ENCODE data around the gene SERPINB6. TPM values are rescaled to one million over a fixed set of nuclear protein-coding genes. Genes with fewer than 3 reads are reported as not detected.

The SERPINB6 gene
- polyA plus RNA-seq, 1 of the 3 experiments (the other 2 are of a cell fraction): 102 TPM

GRCh38 chr6:2947445-2947844 is 23.9 kb downstream of the SERPINB6 start:
- H3K4me1 ChIP-seq (ENCODE audit: control insufficient read depth in 1 of 2, insufficient read depth in 2 of 2, low read depth in 1 of 2, low read length in 1 of 2): peaks cover 0 to 2% of the 10 kb centered on the region in 2 experiments; a peak in 1 of 4 replicates
- H4K20me1 ChIP-seq (ENCODE audit: insufficient read depth): no peaks in the 10 kb centered on the region
- H3K9ac ChIP-seq: no peak overlapping the region
- H3K9me2 ChIP-seq: no peaks in the 10 kb centered on the region
- no peaks in the 10 kb centered on the region for H3K9me3 ChIP-seq
- 97% methylated on average over 7 of the region's 7 CpGs for WGBS (ENCODE audit: low lambda C conversion rate)
- H3K27ac ChIP-seq (ENCODE audit: low read depth in 2 of 2, low read length in 1 of 2): no peak overlapping the region
- no peak for TF ChIP-seq TCF12 (IDR thresholded peaks at IDR 0.05)
- no peak for TF ChIP-seq MEF2A (IDR thresholded peaks at IDR 0.05; ENCODE audit: borderline replicate concordance, low read depth)
- TF ChIP-seq, protein P1, sequence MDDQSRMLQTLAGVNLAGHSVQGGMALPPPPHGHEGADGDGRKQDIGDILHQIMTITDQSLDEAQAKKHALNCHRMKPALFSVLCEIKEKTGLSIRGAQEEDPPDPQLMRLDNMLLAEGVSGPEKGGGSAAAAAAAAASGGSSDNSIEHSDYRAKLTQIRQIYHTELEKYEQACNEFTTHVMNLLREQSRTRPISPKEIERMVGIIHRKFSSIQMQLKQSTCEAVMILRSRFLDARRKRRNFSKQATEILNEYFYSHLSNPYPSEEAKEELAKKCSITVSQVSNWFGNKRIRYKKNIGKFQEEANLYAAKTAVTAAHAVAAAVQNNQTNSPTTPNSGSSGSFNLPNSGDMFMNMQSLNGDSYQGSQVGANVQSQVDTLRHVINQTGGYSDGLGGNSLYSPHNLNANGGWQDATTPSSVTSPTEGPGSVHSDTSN (IDR thresholded peaks at IDR 0.05): no peak
- no peak for TF ChIP-seq EZH2phosphoT487 (IDR thresholded peaks at IDR 0.05; ENCODE audit: borderline replicate concordance, low read depth)
- no peak for TF ChIP-seq RFX5 (IDR thresholded peaks at IDR 0.05; ENCODE audit: low read length)
- TF ChIP-seq ELF1 (IDR thresholded peaks at IDR 0.05): no peak
- H3K4me2 ChIP-seq: no peak overlapping the region
- no peak for DNase-seq
- H2AFZ ChIP-seq (ENCODE audit: low read depth): no peak overlapping the region
- CTCF ChIA-PET: interaction anchor here (4.5 kb wide), 1 partner anchor 42 kb away, joined by 30 read pairs; no protein-coding TSS in a partner anchor
- H3K4me3 ChIP-seq (ENCODE audit: low read depth in 2 of 2, low read length in 1 of 2): no peak overlapping the region
- POLR2A ChIA-PET: no interaction called here
- no peaks in the 10 kb centered on the region for H3K27me3 ChIP-seq (ENCODE audit: insufficient read depth)
- H3F3A ChIP-seq (replicated peaks; ENCODE audit: insufficient read depth): peaks cover 8% of the 10 kb centered on the region
- H3K36me3 ChIP-seq (replicated peaks in 1 of 2; ENCODE audit: control insufficient read depth in 1 of 2, insufficient read depth in 2 of 2, low read length in 1 of 2): peaks cover 3 to 20% of the 10 kb centered on the region in 2 experiments
- no peaks in the 10 kb centered on the region for H3K79me2 ChIP-seq (ENCODE audit: insufficient read depth)

DNA sequence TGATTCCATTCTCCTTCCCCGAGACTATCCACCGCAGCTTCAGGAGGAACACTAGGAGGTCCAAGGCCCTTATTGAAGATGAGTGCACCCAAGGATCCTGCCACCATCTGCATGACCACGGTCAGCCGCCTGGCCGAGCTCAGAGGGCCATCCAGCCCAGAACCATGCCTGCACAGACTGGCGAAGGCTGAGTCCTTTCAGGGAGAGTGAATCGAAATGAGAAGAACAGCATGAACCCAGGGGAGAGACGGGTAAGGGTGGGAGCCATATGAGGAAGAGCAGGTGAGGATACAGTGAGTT is 26.3 kb downstream of the SERPINB6 start:
- no peak for DNase-seq
- Histone ChIP-seq H3K27ac (ENCODE audit: low read depth in 2 of 2, low read length in 1 of 2) (no peak overlapping the region), H3K4me2 (no peak overlapping the region), H2AFZ (ENCODE audit: low read depth) (no peak overlapping the region), H3K4me1 (ENCODE audit: control insufficient read depth in 1 of 2, insufficient read depth in 2 of 2, low read depth in 1 of 2, low read length in 1 of 2) (no peaks in the 10 kb centered on the region), H3K9me3 (no peaks in the 10 kb centered on the region), H3K79me2 (ENCODE audit: insufficient read depth) (no peaks in the 10 kb centered on the region), H3F3A (replicated peaks; ENCODE audit: insufficient read depth) (no peaks in the 10 kb centered on the region), H3K27me3 (ENCODE audit: insufficient read depth) (no peaks in the 10 kb centered on the region), H3K9me2 (no peaks in the 10 kb centered on the region), H3K4me3 (ENCODE audit: low read depth in 2 of 2, low read length in 1 of 2) (no peak overlapping the region), H3K9ac (no peak overlapping the region), H3K36me3 (replicated peaks in 1 of 2; ENCODE audit: control insufficient read depth in 1 of 2, insufficient read depth in 2 of 2, low read length in 1 of 2) (peaks cover 2 to 20% of the 10 kb centered on the region in 2 experiments), H4K20me1 (ENCODE audit: insufficient read depth) (no peaks in the 10 kb centered on the region)
- CTCF ChIA-PET: interaction anchor here (2.9 to 5.2 kb wide), 2 partner anchors 8 to 12 kb away, joined by 26 to 34 read pairs; no protein-coding TSS in a partner anchor
- no peak for TF ChIP-seq POLR2AphosphoS5 (IDR thresholded peaks at IDR 0.05; ENCODE audit: low read depth, low read length)
- TF ChIP-seq YY1 (IDR thresholded peaks at IDR 0.05; ENCODE audit: low read depth): no peak
- TF ChIP-seq GATA2 (CRISPR knock-in tag; IDR thresholded peaks at IDR 0.05): no peak
- no peak for TF ChIP-seq SIN3A (IDR thresholded peaks at IDR 0.05; ENCODE audit: borderline replicate concordance, low read depth, low read length)
- TF ChIP-seq FOXJ3 (CRISPR knock-in tag; IDR thresholded peaks at IDR 0.05): no peak
- no peak for TF ChIP-seq NFIC (IDR thresholded peaks at IDR 0.05; ENCODE audit: borderline replicate concordance)
- TF ChIP-seq USF2 (IDR thresholded peaks at IDR 0.05; ENCODE audit: borderline replicate concordance, low read depth, low read length): no peak
- no peak for TF ChIP-seq TAF1 (IDR thresholded peaks at IDR 0.05; ENCODE audit: borderline replicate concordance, low read depth, low read length)
- no peak for TF ChIP-seq MAX (IDR thresholded peaks at IDR 0.05; ENCODE audit: low read depth)
- TF ChIP-seq RXRA (IDR thresholded peaks at IDR 0.05; ENCODE audit: borderline replicate concordance, low read depth): no peak
- no peak for TF ChIP-seq GABPA (IDR thresholded peaks at IDR 0.05; ENCODE audit: low read depth)
- no peak for TF ChIP-seq FOXM1 (IDR thresholded peaks at IDR 0.05; ENCODE audit: low read depth)
- no peak for TF ChIP-seq TEAD4 (IDR thresholded peaks at IDR 0.05; ENCODE audit: borderline replicate concordance, insufficient read depth)
- TF ChIP-seq RCOR1 (IDR thresholded peaks at IDR 0.05; ENCODE audit: low read length): no peak
- WGBS (ENCODE audit: low lambda C conversion rate): 88% methylated on average over 8 of the region's 8 CpGs
- POLR2A ChIA-PET: no interaction called here

All from SK-N-SH (cell line).